ENCODE data around the gene PPP6R3. TPM values are rescaled to one million over a fixed set of nuclear protein-coding genes. Genes with fewer than 3 reads are reported as not detected.
A peak's percentile ranks its signal among the peaks of the same experiment; 100 is the strongest.

Gene PPP6R3
- 100 to 1,000 TPM in 4 of 5 donors, 10 to 100 TPM in 1; 95.7 to 236 (median 140) TPM for total RNA-seq
- 10 to 100 TPM; 19.5 to 23.9 (median 22.5) TPM for polyA plus RNA-seq
- long read RNA-seq, donor 1, result 0 reads
- long read RNA-seq, donor 2, full-length matches to known transcripts, result 5 of 5 reads
- long read RNA-seq, donor 2, partial matches to known transcripts, result 0 of 5 reads
- long read RNA-seq, donor 2, other reads (novel, unspliced or antisense), result 0 of 5 reads
- long read RNA-seq, donor 3, result 0 reads
- long read RNA-seq, donor 4, result 0 reads
- long read RNA-seq, donor 5, full-length matches to known transcripts, result 3 of 3 reads
- long read RNA-seq, donor 5, partial matches to known transcripts, result 0 of 3 reads
- long read RNA-seq, donor 5, other reads (novel, unspliced or antisense), result 0 of 3 reads
- long read RNA-seq, donor 6, full-length matches to known transcripts, result 5 of 5 reads
- long read RNA-seq, donor 6, partial matches to known transcripts, result 0 of 5 reads
- long read RNA-seq, donor 6, other reads (novel, unspliced or antisense), result 0 of 5 reads
- long read RNA-seq, donor 7, partial matches to known transcripts, result 12 of 13 reads
- long read RNA-seq, donor 7, other reads (novel, unspliced or antisense), result 0 of 13 reads
- long read RNA-seq, donor 8, result 0 reads
- long read RNA-seq, donor 9, partial matches to known transcripts, result 0 of 2 reads
- long read RNA-seq, donor 9, other reads (novel, unspliced or antisense), result 0 of 2 reads
- long read RNA-seq, donor 10, partial matches to known transcripts, result 0 of 1 reads
- long read RNA-seq, donor 10, other reads (novel, unspliced or antisense), result 0 of 1 reads

GRCh38 chr11:68460741-68461574, at the start of gene PPP6R3:
TSS of gene PPP6R3 (plus strand) at chr11:68460752. CDS start at chr11:68537665, 76,913 bp downstream.
- TF ChIP-seq POLR2AphosphoS5 (IDR thresholded peaks at IDR 0.05) (peak; percentile 50 to 87 (median 83)), CTCF (IDR thresholded peaks at IDR 0.05) (peak in 1 of 7 experiments; percentile 13), EP300 (IDR thresholded peaks at IDR 0.05) (no peak)
- peak within 1 kb of the TSS; percentile 83 to 97 (median 90) for H3K4me3 ChIP-seq
- peak in 1 of 2 donors; percentile 76 for DNase-seq
- no peaks in the 10 kb centered on the region for H3K27me3 ChIP-seq
- peaks cover 36 to 55% (median 51%) of the 10 kb centered on the region in 4 donors for H3K4me1 ChIP-seq
- intact Hi-C loops (cut with DNase I; ENCODE audit: low total_unique reads), result no loop called here
- WGBS, 5 donors, result 0 to 1% (median 0%) methylated on average over 32 to 92 of the region's 92 CpGs
- H3K9me3 ChIP-seq, result no peaks in the 10 kb centered on the region
- no peaks in the 10 kb centered on the region for H3K36me3 ChIP-seq
- H3K27ac ChIP-seq, result peak within 1 kb of the TSS; percentile 95 to 99 (median 99)

- Histone ChIP-seq H3K27me3 (no peaks in the 10 kb centered on the region), H3K4me3 (no peak overlapping the region), H3K9me3 (no peaks in the 10 kb centered on the region), H3K36me3 (peaks cover 41 to 86% (median 72%) of the 10 kb centered on the region in 4 donors), H3K27ac (peak overlapping the region in 4 of 5 donors; percentile 6 to 85 (median 54)), H3K4me1 (peaks cover 3 to 46% (median 32%) of the 10 kb centered on the region in 4 donors)
- intact Hi-C loops (cut with DNase I; ENCODE audit: low total_unique reads), result no loop called here
- WGBS, 5 donors, result 42 to 74% (median 58%) methylated on average over 9 to 17 of the region's 17 CpGs
- TF ChIP-seq EP300 (IDR thresholded peaks at IDR 0.05) (no peak), POLR2AphosphoS5 (IDR thresholded peaks at IDR 0.05) (peak in 2 of 3 donors; percentile 48 to 55), CTCF (IDR thresholded peaks at IDR 0.05) (peak in 1 of 7 experiments; percentile 11)
- DNase-seq, result peak; percentile 75 to 88
Observed at GRCh38 chr11:68411501-68411991, 49.0 kb upstream of the PPP6R3 start.

GRCh38 chr11:68412593-68413475, 47.7 kb upstream of the PPP6R3 start:
- TF ChIP-seq EP300 (IDR thresholded peaks at IDR 0.05), result peak; percentile 69
- TF ChIP-seq POLR2A (IDR thresholded peaks at IDR 0.05), result no peak
- no peak for TF ChIP-seq CTCF (IDR thresholded peaks at IDR 0.05)
- TF ChIP-seq POLR2AphosphoS5 (IDR thresholded peaks at IDR 0.05), result peak; percentile 23 to 68 (median 68)
- Histone ChIP-seq H3K4me1 (peaks cover 0 to 34% (median 27%) of the 10 kb centered on the region in 4 donors), H3K27me3 (no peaks in the 10 kb centered on the region), H3K27ac (peak overlapping the region in 3 of 5 donors; percentile 51 to 85 (median 67)), H3K36me3 (peaks cover 42 to 88% (median 77%) of the 10 kb centered on the region in 4 donors), H3K4me3 (no peak overlapping the region), H3K9me3 (no peaks in the 10 kb centered on the region)
- DNase-seq, result peak in 1 of 2 donors; percentile 78
- WGBS, 5 donors, result 71 to 78% (median 76%) methylated on average over 23 to 24 of the region's 24 CpGs
- intact Hi-C loops (cut with DNase I; ENCODE audit: low total_unique reads), result no loop called here

All from stomach (tissue), 19 donors.